ENCODE results near the gene CALML4. TPM values are rescaled to one million over a fixed set of nuclear protein-coding genes. Genes with fewer than 3 reads are reported as not detected.
A peak's percentile ranks its signal among the peaks of the same experiment; 100 is the strongest.
"Not testable (repeated sequence)": the region's sequence is repeated elsewhere in the genome, so short reads cannot be mapped to it uniquely, and the experiment has no call there.

The CALML4 gene, protein sequence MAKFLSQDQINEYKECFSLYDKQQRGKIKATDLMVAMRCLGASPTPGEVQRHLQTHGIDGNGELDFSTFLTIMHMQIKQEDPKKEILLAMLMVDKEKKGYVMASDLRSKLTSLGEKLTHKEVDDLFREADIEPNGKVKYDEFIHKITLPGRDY
- total RNA-seq: 10 to 100 TPM in 1 of 2 donors, 1 to 10 TPM in 1; 5.1 to 18.7 TPM

DNA sequence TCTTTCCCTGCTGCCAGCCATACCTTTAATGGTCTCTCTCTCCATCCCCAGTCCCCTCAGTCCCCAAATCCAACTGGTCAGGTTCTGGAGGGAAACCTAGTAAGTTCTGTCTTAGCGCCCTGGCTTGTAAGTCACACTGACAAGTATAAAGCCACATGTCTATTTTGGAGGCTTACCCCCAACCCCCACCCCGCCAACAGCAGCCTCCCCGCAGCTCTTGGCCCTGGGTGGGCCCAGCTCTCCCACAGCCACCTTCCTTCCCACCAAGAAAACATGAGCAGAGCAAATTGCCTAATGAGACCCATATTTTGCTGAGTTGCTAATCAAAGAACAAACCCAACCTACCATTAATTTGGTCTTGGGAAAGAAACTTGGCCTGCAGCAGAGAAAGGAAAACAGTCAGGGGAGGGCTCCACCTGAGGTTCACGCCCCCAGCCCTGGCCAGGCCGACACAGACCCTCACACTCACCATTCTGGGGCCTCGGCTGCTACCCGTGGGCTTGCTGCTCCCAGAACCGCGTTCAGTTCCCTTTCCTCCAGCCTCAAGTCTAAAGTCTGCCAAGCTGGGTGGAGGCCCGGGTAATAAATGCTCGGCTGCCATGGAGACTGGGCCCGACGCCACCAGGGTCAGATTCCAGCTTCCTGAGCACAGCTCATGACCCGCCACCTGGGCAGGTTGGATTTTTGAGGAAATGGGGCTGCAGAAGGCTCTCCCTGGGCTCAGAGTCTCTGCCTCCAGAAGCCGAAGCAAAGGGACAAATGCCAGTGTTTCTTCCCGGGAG lies at the start of gene CALML4:
Gene CALML4, minus strand, starts transcription at position 557 of the 782 bp plus-strand sequence. Its CDS starts 85 bp downstream, at position 472.
- ATAC-seq (no peak), DNase-seq (ENCODE audit: low spot score) (no peak)
- H3K9me3 Mint-ChIP-seq: no peaks in the 10 kb centered on the region
- no peak within 1 kb of the TSS for H3K4me3 Mint-ChIP-seq
- H3K4me1 Mint-ChIP-seq (ENCODE audit: low read depth in 2 of 2): peaks cover 5 to 12% of the 10 kb centered on the region in 2 donors
- peak within 1 kb of the TSS in 1 of 2 donors; percentile 31 for H3K27ac Mint-ChIP-seq
- H3K27me3 Mint-ChIP-seq: no peaks in the 10 kb centered on the region
- no peaks in the 10 kb centered on the region for H3K36me3 Mint-ChIP-seq

DNA sequence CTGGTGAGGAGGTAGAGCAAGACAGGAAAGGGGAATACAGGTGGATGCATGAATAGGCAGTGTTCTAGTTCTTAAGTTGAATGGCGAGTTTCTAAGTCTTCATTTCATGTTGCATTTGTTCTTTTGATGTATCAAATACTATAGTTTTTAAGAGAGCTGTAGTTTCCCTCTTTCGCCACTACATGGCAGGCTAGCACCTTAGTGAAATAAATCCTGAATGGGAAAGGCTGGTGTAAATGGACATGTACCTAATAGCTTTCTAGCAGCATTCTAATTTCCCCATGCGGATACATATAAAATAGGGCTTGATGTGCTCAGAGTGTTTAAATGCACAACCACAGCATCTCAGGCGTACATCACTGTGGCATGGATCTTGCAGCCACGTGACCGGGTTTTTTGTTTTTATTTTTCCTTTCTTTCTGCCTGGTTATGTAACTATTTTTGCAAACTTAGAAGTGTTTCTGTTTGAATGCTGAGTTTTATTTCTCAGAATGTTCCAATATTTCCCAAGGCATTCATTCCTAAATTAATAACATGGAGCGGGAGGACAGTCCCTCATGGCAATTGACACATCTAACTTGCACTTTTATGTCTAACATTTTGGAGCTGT lies 47.9 kb upstream of the CALML4 start:
- ATAC-seq: no peak
- no peak for DNase-seq (ENCODE audit: low spot score)
- H3K36me3 Mint-ChIP-seq: no peaks in the 10 kb centered on the region
- H3K4me3 Mint-ChIP-seq: no peak overlapping the region
- H3K27me3 Mint-ChIP-seq: peaks cover 17 to 23% of the 10 kb centered on the region in 2 donors
- H3K9me3 Mint-ChIP-seq: no peaks in the 10 kb centered on the region
- H3K4me1 Mint-ChIP-seq (ENCODE audit: low read depth in 2 of 2): peaks cover 0 to 2% of the 10 kb centered on the region in 2 donors
- H3K27ac Mint-ChIP-seq: no peak overlapping the region

DNA sequence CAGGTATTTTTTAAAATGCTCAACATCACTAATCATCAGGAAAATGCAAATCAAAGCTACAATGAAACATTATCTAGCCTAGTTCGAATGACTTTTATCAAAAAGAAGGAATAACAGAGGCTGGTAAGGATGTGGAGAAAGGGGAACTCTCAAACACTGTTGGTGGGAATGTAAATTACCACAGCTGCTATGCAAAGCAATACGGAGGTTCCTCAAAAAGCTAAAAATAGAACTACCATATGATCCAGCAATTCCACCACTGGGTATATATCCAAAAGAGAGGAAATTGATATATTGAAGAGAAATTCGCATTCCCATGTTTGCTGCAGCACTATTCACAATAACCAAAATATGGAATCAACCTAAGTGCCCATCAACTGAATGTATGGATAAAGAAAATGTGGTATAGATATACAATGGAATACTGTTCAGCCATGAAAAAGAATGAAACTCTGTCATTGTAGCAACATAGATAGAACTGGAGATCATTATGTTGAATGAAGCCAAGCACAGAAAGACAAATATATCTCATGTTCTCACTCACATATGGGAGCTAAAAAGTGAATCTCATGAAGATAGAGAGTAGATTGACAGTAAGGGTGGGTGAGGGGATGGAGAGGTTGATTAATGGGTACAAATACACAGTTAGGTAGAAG lies 44.1 kb upstream of the CALML4 start:
- Mint-ChIP-seq H3K27ac (no peak overlapping the region), H3K4me1 (ENCODE audit: low read depth in 2 of 2) (no peaks in the 10 kb centered on the region)

DNA sequence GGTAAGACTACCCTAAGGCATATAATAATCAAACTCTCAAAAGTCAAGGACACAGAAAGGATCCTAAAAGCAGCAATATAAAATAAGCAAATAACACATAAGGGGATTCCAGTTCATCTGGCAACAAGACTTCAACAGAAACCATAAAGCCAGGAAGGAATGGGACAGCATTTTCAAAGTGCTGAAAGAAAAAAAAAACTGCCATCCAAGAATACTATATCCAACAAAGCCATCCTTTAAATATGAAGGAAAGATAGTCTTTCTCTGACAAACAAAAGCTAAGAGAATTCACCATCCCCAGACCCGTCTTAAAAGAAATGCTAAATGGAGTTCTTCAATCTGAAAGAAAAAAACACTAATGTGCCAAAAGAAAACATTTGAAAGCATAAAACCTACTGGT lies 39.1 kb upstream of the CALML4 start:
- H3K4me1 Mint-ChIP-seq (ENCODE audit: low read depth in 2 of 2): no peaks in the 10 kb centered on the region
- ATAC-seq: no peak

More for the DNA sequence above, 44.1 kb upstream of the CALML4 start:
- ATAC-seq: no peak
- no peaks in the 10 kb centered on the region for H3K9me3 Mint-ChIP-seq
- H3K4me3 Mint-ChIP-seq: no peak overlapping the region
- peaks cover 10 to 28% of the 10 kb centered on the region in 2 donors for H3K27me3 Mint-ChIP-seq
- H3K36me3 Mint-ChIP-seq: peaks cover 5% of the 10 kb centered on the region
- no peak for DNase-seq (ENCODE audit: low spot score)

DNA sequence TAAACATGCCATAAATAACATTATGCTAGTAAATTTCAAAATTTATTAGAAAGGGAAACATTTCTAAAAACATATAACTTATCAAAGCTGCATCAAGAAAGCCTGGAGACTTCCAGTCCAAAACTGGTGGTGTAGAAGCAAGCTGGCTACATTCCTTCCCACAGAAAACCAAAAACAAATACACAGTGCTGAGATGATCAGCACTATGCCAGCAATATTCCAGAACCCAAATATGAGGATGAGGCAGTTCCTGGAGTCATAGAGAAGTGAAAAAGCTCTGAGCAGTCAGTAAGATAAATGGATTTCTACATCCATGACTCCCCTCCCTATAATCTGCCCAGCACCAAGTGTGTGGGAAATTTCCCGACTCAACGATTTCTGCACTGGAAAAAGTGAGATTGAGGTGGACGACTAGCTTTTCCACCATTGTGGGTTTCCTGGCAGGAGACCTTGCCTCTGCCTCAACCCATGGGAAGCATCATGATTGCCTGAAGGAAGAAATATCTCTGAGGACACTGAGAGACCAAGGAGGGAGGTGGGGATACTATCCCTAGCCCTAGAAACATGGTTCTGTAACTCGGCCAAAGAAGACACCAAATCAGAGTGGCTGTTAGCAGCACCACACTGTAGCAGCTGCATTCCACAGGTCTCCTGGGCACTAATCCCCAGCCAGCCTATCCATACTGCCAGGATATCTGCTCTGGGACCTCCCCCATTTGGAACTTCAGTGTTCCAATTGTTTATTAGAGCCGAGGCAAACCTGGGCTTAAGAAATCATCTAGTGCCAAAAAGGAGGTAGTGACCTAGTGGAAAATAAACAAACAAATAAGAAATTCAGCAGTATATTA lies 36.2 kb upstream of the CALML4 start:
- no peak overlapping the region for H3K27ac Mint-ChIP-seq

More for the DNA sequence above, 39.1 kb upstream of the CALML4 start:
- no peak for DNase-seq (ENCODE audit: low spot score)
- no peak overlapping the region for H3K4me3 Mint-ChIP-seq
- H3K9me3 Mint-ChIP-seq: no peaks in the 10 kb centered on the region
- H3K27me3 Mint-ChIP-seq: peaks cover 14 to 34% of the 10 kb centered on the region in 2 donors
- H3K36me3 Mint-ChIP-seq: peaks cover 16% of the 10 kb centered on the region
- no peak overlapping the region for H3K27ac Mint-ChIP-seq

DNA sequence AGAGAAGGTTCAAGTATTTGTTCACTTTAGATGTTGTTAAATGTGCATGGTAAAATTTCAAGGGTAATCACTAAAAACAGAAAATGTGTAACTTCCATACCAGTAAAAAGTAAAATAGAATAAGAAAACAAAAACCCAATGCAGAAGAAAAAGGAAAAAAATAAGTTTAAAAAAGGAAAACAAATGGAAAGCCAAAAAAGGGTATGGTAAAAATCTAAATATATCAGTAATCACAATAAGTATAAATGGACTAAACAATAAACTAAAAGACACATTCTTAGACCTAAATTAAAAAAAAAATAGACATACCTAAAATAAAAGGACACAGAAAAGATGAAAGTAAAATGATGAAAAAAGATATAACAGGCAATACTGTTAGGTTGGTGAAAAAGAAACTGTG lies 33.9 kb upstream of the CALML4 start:
- no peaks in the 10 kb centered on the region for H3K9me3 Mint-ChIP-seq
- H3K4me1 Mint-ChIP-seq (ENCODE audit: low read depth in 2 of 2): no peaks in the 10 kb centered on the region
- H3K27ac Mint-ChIP-seq: no peak overlapping the region
- no peak for DNase-seq (ENCODE audit: low spot score)
- peaks cover 6 to 18% of the 10 kb centered on the region in 2 donors for H3K27me3 Mint-ChIP-seq
- H3K36me3 Mint-ChIP-seq: peaks cover 11% of the 10 kb centered on the region
- ATAC-seq: no peak
- no peak overlapping the region for H3K4me3 Mint-ChIP-seq

More for the DNA sequence above, 36.2 kb upstream of the CALML4 start:
- peaks cover 16% of the 10 kb centered on the region for H3K36me3 Mint-ChIP-seq
- peaks cover 6 to 23% of the 10 kb centered on the region in 2 donors for H3K27me3 Mint-ChIP-seq
- H3K4me1 Mint-ChIP-seq (ENCODE audit: low read depth in 2 of 2): no peaks in the 10 kb centered on the region
- DNase-seq (ENCODE audit: low spot score) (no peak), ATAC-seq (no peak)
- no peak overlapping the region for H3K4me3 Mint-ChIP-seq
- no peaks in the 10 kb centered on the region for H3K9me3 Mint-ChIP-seq

DNA sequence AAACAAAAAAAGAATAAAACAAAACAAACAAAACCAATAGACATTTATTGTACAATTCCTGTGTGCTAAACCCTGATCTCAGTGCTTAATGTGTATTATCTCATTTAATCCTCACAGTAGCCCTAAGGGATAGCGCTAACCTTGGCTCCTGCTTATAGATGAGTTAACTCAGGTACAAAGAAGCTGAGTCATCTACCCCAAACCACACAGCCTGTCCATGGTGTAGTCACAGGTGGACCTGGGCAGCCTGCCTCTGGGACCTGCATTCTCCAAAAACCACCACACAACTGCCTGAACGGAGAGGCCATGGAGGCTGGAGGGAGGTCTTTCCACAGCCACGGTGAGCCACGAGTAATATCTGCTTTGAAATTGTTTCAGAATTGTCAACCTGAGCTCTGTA lies 29.9 kb upstream of the CALML4 start:
- DNase-seq (ENCODE audit: low spot score) (no peak), ATAC-seq (no peak)
- no peak overlapping the region for H3K27ac Mint-ChIP-seq
- peaks cover 3 to 6% of the 10 kb centered on the region in 2 donors for H3K4me1 Mint-ChIP-seq (ENCODE audit: low read depth in 2 of 2)
- peaks cover 3 to 9% of the 10 kb centered on the region in 2 donors for H3K27me3 Mint-ChIP-seq
- H3K9me3 Mint-ChIP-seq: no peaks in the 10 kb centered on the region
- H3K36me3 Mint-ChIP-seq: no peaks in the 10 kb centered on the region
- no peak overlapping the region for H3K4me3 Mint-ChIP-seq

DNA sequence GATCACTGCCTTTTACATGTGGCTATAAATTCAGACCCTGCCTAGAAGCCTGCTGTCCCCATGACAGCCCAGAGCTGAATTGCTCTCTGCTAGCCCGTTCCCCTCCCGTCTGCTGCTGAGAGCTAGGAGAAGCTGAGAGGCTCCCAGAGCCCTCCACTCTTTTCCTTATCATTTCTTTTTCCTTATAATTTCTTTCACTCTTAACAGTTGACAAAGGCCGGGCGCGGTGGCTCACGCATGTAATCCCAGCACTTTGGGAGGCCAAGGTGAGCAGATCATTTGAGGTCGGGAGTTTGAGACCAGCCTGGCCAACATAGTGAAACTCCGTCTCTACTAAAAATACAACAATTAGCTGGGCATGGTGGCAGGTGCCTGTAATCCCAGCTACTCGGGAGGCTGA lies 29.4 kb upstream of the CALML4 start:
- not testable (repeated sequence) for H3K27me3 Mint-ChIP-seq; H3K36me3 Mint-ChIP-seq; H3K9me3 Mint-ChIP-seq; H3K27ac Mint-ChIP-seq; DNase-seq (ENCODE audit: low spot score); H3K4me3 Mint-ChIP-seq; ATAC-seq
- peaks cover 7 to 10% of the 10 kb centered on the region in 2 donors for H3K4me1 Mint-ChIP-seq (ENCODE audit: low read depth in 2 of 2)

DNA sequence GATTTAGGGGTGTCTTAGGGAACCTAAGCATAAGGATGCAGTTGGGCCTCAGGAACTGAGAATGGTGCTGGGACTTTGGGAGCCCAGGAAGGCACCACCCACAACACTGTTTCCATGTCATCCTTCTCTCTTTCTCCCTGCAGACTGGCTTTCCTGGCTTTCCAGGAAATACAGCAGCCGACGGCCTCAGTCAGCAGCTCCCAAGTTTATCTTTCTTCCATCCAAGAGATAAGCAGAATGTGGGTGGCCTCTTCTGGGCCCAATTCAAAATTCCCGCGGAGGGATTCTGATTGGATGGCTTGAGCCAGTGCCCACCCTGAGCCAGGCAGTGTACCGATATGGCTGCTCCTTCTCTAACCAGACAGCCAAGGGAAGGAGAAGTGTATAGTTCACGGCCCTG lies 28.9 kb upstream of the CALML4 start:
- no peak overlapping the region for H3K27ac Mint-ChIP-seq
- DNase-seq (ENCODE audit: low spot score) (no peak), ATAC-seq (no peak)
- no peaks in the 10 kb centered on the region for H3K9me3 Mint-ChIP-seq
- no peaks in the 10 kb centered on the region for H3K36me3 Mint-ChIP-seq
- peaks cover 0 to 7% of the 10 kb centered on the region in 2 donors for H3K27me3 Mint-ChIP-seq
- no peak overlapping the region for H3K4me3 Mint-ChIP-seq
- H3K4me1 Mint-ChIP-seq (ENCODE audit: low read depth in 2 of 2): peaks cover 7 to 10% of the 10 kb centered on the region in 2 donors

DNA sequence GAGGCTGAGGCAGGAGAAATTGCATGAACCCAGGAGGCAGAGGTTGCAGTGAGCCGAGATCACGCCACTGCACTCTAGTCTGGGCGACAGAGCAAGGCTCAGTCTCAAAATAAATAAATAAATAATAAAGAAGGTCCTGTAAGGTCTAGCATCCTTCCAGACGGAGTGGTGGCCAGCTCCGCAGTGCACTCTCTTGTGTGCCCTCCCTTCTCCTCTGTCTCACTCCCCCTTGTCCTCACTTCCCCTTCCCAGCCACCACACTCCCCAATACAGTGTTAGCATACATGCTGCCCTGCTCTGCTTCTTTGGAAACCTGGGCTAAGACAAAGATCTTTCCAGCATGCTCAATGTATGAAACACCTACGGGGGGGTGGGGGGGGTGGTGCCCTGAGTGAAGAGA lies 27.8 kb upstream of the CALML4 start:
- ATAC-seq: no peak
- H3K36me3 Mint-ChIP-seq: peaks cover 5% of the 10 kb centered on the region
- H3K27me3 Mint-ChIP-seq: no peaks in the 10 kb centered on the region
- H3K27ac Mint-ChIP-seq: no peak overlapping the region
- no peak overlapping the region for H3K4me3 Mint-ChIP-seq
- peaks cover 17 to 20% of the 10 kb centered on the region in 2 donors for H3K4me1 Mint-ChIP-seq (ENCODE audit: low read depth in 2 of 2)
- DNase-seq (ENCODE audit: low spot score): no peak
- no peaks in the 10 kb centered on the region for H3K9me3 Mint-ChIP-seq

DNA sequence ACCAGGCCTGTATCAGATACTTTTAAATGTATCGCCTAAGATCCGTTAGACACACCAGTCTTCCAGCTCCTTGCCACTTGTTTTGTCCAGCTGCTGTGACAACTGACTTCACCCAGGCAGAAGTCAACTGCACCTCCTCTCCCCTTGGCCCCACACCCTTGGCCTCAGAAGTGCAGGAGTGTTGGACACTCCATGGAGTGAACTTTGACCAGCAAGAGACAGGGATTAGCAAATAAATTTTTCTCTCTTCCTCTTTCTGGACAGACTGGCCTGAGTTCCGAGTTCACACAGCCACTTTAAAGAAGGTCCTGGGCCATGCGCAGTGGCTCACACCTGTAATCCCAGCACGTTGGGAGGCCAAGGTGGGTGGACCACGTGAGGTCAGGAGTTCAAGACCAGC lies 27.3 kb upstream of the CALML4 start:
- ATAC-seq (no peak), DNase-seq (ENCODE audit: low spot score) (no peak)
- H3K9me3 Mint-ChIP-seq: no peaks in the 10 kb centered on the region
- H3K4me3 Mint-ChIP-seq: no peak overlapping the region
- H3K4me1 Mint-ChIP-seq (ENCODE audit: low read depth in 2 of 2): peaks cover 17 to 24% of the 10 kb centered on the region in 2 donors
- no peaks in the 10 kb centered on the region for H3K27me3 Mint-ChIP-seq
- H3K36me3 Mint-ChIP-seq: peaks cover 5% of the 10 kb centered on the region
- no peak overlapping the region for H3K27ac Mint-ChIP-seq

DNA sequence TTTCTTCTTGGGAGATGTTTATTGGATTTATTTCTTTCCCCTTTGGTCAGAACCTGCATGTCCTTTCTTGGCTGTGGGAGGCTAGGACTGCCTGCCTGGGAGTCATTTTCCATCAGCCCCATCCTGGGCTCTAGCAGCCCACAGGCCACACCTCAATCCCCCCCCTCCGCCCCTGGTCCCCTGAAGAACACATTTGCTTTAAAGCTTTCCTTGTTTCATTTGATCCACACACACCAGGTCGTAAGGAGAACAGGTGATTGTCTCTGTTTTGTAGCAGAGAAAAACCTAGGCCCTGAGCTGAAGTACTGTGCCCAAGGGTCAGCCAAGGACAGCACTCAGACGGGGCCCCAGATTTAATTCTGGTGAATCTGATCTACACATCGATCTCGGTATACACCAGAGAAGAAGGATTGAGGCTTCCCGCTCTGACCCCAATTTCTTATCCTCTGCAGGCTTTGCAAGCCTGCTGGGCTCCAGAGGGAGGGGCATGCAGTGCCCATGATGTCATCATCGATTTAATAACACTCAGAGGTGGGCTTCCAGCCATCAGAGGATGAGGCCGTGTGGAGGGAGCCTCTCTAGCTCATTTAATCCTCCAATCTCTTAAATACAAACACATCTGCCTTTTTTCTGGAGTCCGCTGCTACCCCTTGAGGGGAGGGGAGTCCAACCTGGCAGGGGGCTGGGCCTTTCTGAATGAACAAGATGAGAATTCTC lies 26.1 kb upstream of the CALML4 start:
- H3K27ac Mint-ChIP-seq: peak overlapping the region in 1 of 2 donors; percentile 78
- no peak for DNase-seq (ENCODE audit: low spot score)

More for the DNA sequence above, 26.1 kb upstream of the CALML4 start:
- Mint-ChIP-seq H3K4me1 (ENCODE audit: low read depth in 2 of 2) (peaks cover 17 to 24% of the 10 kb centered on the region in 2 donors), H3K9me3 (no peaks in the 10 kb centered on the region), H3K36me3 (peaks cover 5% of the 10 kb centered on the region), H3K27me3 (no peaks in the 10 kb centered on the region), H3K4me3 (peak overlapping the region; percentile 47)
- no peak for ATAC-seq

Data from natural killer cell treated with Interleukin-12 subunit alpha and Interleukin-12 subunit beta and Interleukin-15 and Interleukin-18, amount 100 ng/mL, for 72 hours (primary cell).